Ishikawa (cell line): ENCODE results near the gene ALOX12B.

Experiments
- CEBPB ChIP-seq: IDR thresholded peaks from 2 replicates; pipeline ENCODE4 v1.6.1; 2012
- CREB1 ChIP-seq: IDR thresholded peaks from 2 replicates; pipeline ENCODE4 v1.6.1; 2012; ENCODE audit warnings: low read depth
- EGR1 ChIP-seq: IDR thresholded peaks from 2 replicates; pipeline ENCODE4 v1.6.1; 2012
- EP300 ChIP-seq: IDR thresholded peaks from 2 replicates; pipeline ENCODE4 v1.6.1; 2012; ENCODE audit warnings: borderline replicate concordance
- FOXM1 ChIP-seq: IDR thresholded peaks from 2 replicates; pipeline ENCODE4 v1.6.1; 2012; ENCODE audit warnings: low read depth, borderline replicate concordance
- MAX ChIP-seq: IDR thresholded peaks from 2 replicates; pipeline ENCODE4 v1.6.1; 2012
- RAD21 ChIP-seq: IDR thresholded peaks from 2 replicates; pipeline ENCODE4 v1.6.1; 2012; ENCODE audit warnings: low read depth
- REST ChIP-seq: IDR thresholded peaks from 2 replicates; pipeline ENCODE4 v1.6.1; 2012; ENCODE audit warnings: low read depth, mild to moderate bottlenecking
- TAF1 ChIP-seq: IDR thresholded peaks from 2 replicates; pipeline ENCODE4 v1.6.1; 2012; ENCODE audit warnings: low read depth, mild to moderate bottlenecking
- TCF12 ChIP-seq: IDR thresholded peaks from 2 replicates; pipeline ENCODE4 v1.6.1; 2012; ENCODE audit warnings: low read depth
- TEAD4 ChIP-seq: IDR thresholded peaks from 2 replicates; pipeline ENCODE4 v1.6.1; 2012
- USF1 ChIP-seq: IDR thresholded peaks from 2 replicates; pipeline ENCODE4 v1.6.1; 2012
- YY1 ChIP-seq: IDR thresholded peaks from 2 replicates; pipeline ENCODE4 v1.6.1; 2012; ENCODE audit warnings: low read depth
- ZBTB7A ChIP-seq: IDR thresholded peaks from 2 replicates; pipeline ENCODE4 v1.6.1; 2012; ENCODE audit warnings: low read depth

- TF ChIP-seq EP300 (no peak), MAX (no peak), TEAD4 (peak; percentile 93), RAD21 (no peak), TAF1 (no peak), REST (no peak), USF1 (no peak), YY1 (0 out of 2 replicates have a peak, but pooled peaks have one; percentile 47), TCF12 (0 out of 2 replicates have a peak, but pooled peaks have one; percentile 32), FOXM1 (no peak), CEBPB (0 out of 2 replicates have a peak, but pooled peaks have one; percentile 30), EGR1 (no peak), CREB1 (no peak), ZBTB7A (no peak)
Measured at GRCh38 chr17:8125154-8125946, 37.8 kb upstream of the ALOX12B start.
